SK-N-SH treated with all-trans-retinoic acid at 6 μM for 48 hours (cell line): Measurements from ENCODE around the gene MED20.

Source experiments
- ARNTL ChIP-seq: fragments of 450-650 bp; formaldehyde crosslinking; IDR thresholded peaks from 2 replicates; pipeline ENCODE4 v1.5.0; 2020; ENCODE audit warnings: low read depth, mild to moderate bottlenecking, moderate library complexity, borderline replicate concordance
- BACH2 ChIP-seq: fragments of 250-450 bp; sonication (Bioruptor Pico); IDR thresholded peaks from 2 replicates; pipeline ENCODE4 v1.9.0; 2021; ENCODE audit warnings: mild to moderate bottlenecking, borderline replicate concordance
- CREB5 ChIP-seq: fragments of 250-450 bp; sonication (Bioruptor Pico); IDR thresholded peaks from 2 replicates; pipeline ENCODE4 v1.5.1; 2020; ENCODE audit warnings: low read depth, mild to moderate bottlenecking, moderate library complexity
- CSDC2 ChIP-seq: fragments of 250-450 bp; sonication (Bioruptor Pico); IDR thresholded peaks from 2 replicates; pipeline ENCODE4 v1.5.0; 2020; ENCODE audit warnings: mild to moderate bottlenecking, moderate library complexity
- GLIS3 ChIP-seq: fragments of 250-450 bp; sonication (Bioruptor Pico); IDR thresholded peaks from 2 replicates; pipeline ENCODE4 v1.5.0; 2020; ENCODE audit warnings: mild to moderate bottlenecking, moderate library complexity
- PATZ1 ChIP-seq: fragments of 250-450 bp; sonication (Bioruptor Pico); IDR thresholded peaks from 2 replicates; pipeline ENCODE4 v1.8.0; 2020; ENCODE audit warnings: mild to moderate bottlenecking, moderate library complexity, borderline replicate concordance
- RARB ChIP-seq: fragments of 250-450 bp; sonication (Bioruptor Pico); IDR thresholded peaks from 2 replicates; pipeline ENCODE4 v1.8.0; 2021; ENCODE audit warnings: mild to moderate bottlenecking, moderate library complexity
- TCF4 ChIP-seq: fragments of 250-450 bp; sonication (Bioruptor Pico); IDR thresholded peaks from 2 replicates; pipeline ENCODE4 v1.8.0; 2021; ENCODE audit warnings: mild to moderate bottlenecking, moderate library complexity, borderline replicate concordance
- TSHZ2 ChIP-seq: fragments of 250-450 bp; sonication (Bioruptor Pico); IDR thresholded peaks from 2 replicates; pipeline ENCODE4 v1.5.0; 2020; ENCODE audit warnings: mild to moderate bottlenecking, moderate library complexity
- ZFP3 ChIP-seq: fragments of 250-450 bp; sonication (Bioruptor Pico); IDR thresholded peaks from 2 replicates; pipeline ENCODE4 v1.5.0; 2020; ENCODE audit warnings: mild to moderate bottlenecking, moderate library complexity
- ZFP30 ChIP-seq: fragments of 450-650 bp; formaldehyde crosslinking; IDR thresholded peaks from 2 replicates; pipeline ENCODE4 v1.5.0; 2022; ENCODE audit warnings: mild to moderate bottlenecking, moderate library complexity
- ZNF70 ChIP-seq: fragments of 450-650 bp; formaldehyde crosslinking; IDR thresholded peaks from 2 replicates; pipeline ENCODE4 v1.5.0; 2020; ENCODE audit warnings: mild to moderate bottlenecking, moderate library complexity
- ZNF8 ChIP-seq: fragments of 450-650 bp; formaldehyde crosslinking; IDR thresholded peaks from 2 replicates; pipeline ENCODE4 v1.5.0; 2020; ENCODE audit warnings: mild to moderate bottlenecking, moderate library complexity

- TF ChIP-seq PATZ1 = no peak
- no peak for TF ChIP-seq ZFP30 (CRISPR knock-in tag)
- no peak for TF ChIP-seq CREB5
- no peak for TF ChIP-seq TSHZ2 (CRISPR knock-in tag)
- TF ChIP-seq CSDC2 (CRISPR knock-in tag) = no peak
- TF ChIP-seq TCF4 = no peak
- TF ChIP-seq GLIS3 (CRISPR knock-in tag) = no peak
- no peak for TF ChIP-seq ZNF8 (CRISPR knock-in tag)
- TF ChIP-seq RARB (CRISPR knock-in tag) = no peak
- no peak for TF ChIP-seq ZFP3 (CRISPR knock-in tag)
- TF ChIP-seq ARNTL (CRISPR knock-in tag) = no peak
- no peak for TF ChIP-seq ZNF70 (CRISPR knock-in tag)
- TF ChIP-seq BACH2 (CRISPR knock-in tag) = no peak
Observed at GRCh38 chr6:41901882-41902519, 18.9 kb downstream of the MED20 start.
